Loucy (cell line): Measurements from ENCODE around the gene SOD2.
A peak's percentile ranks its signal among the peaks of the same experiment; 100 is the strongest.

Experiments used
- H2AFZ ChIP-seq: fragments of 200-600 bp; sonication (generic); 2 replicates; pipeline ENCODE4 v1.6.0; 2016; ENCODE audit warnings: antibody characterized with exemption, mild to moderate bottlenecking, low read length, moderate library complexity
- H3F3A ChIP-seq: fragments of 200-600 bp; 2 replicates; pipeline ENCODE4 v1.6.0; 2016; ENCODE audit warnings: antibody characterized with exemption, low read depth, mild to moderate bottlenecking
- H3K27me3 ChIP-seq: fragments of 200-600 bp; sonication (generic); 2 replicates; pipeline ENCODE4 v1.6.1; 2014; ENCODE audit warnings: low read length, mild to moderate bottlenecking; ENCODE audit not compliant: insufficient read depth, poor library complexity, severe bottlenecking
- H3K36me3 ChIP-seq: fragments of 200-600 bp; sonication (generic); 2 replicates; pipeline ENCODE4 v1.6.1; 2016; ENCODE audit warnings: low read length; ENCODE audit not compliant: insufficient read depth
- H3K4me1 ChIP-seq: fragments of 200-600 bp; sonication (generic); 2 replicates; pipeline ENCODE4 v1.5.1; 2014; ENCODE audit warnings: low read length, mild to moderate bottlenecking; ENCODE audit not compliant: insufficient read depth, poor library complexity, severe bottlenecking
- H3K4me2 ChIP-seq: fragments of 200-600 bp; sonication (generic); 2 replicates; pipeline ENCODE4 v1.6.0; 2014; ENCODE audit warnings: antibody characterized with exemption, low read length, low read depth, mild to moderate bottlenecking; ENCODE audit not compliant: poor library complexity, severe bottlenecking
- H3K4me3 ChIP-seq: fragments of 200-600 bp; sonication (generic); 2 replicates; pipeline ENCODE4 v1.5.1; 2014; ENCODE audit warnings: low read length, mild to moderate bottlenecking, mixed read lengths; ENCODE audit not compliant: poor library complexity, severe bottlenecking
- H3K79me2 ChIP-seq: fragments of 200-600 bp; sonication (generic); 2 replicates; pipeline ENCODE4 v1.6.1; 2014; ENCODE audit warnings: low read length; ENCODE audit not compliant: insufficient read depth
- H3K9ac ChIP-seq: fragments of 200-600 bp; sonication (generic); 2 replicates; pipeline ENCODE4 v1.6.0; 2014; ENCODE audit warnings: mild to moderate bottlenecking, low read depth, low read length, moderate library complexity; ENCODE audit not compliant: poor library complexity, severe bottlenecking
- H3K9me2 ChIP-seq: fragments of 200-600 bp; sonication (generic); replicated peaks from 2 replicates; pipeline ENCODE4 v1.6.1; 2016; ENCODE audit warnings: low read depth, low read length, mixed read lengths
- H3K9me3 ChIP-seq: fragments of 200-600 bp; sonication (generic); 2 replicates; pipeline ENCODE4 v1.6.1; 2014; ENCODE audit warnings: mild to moderate bottlenecking, antibody characterized with exemption, low read length, low read depth; ENCODE audit not compliant: insufficient read depth
- H4K20me1 ChIP-seq: fragments of 200-600 bp; sonication (generic); 2 replicates; pipeline ENCODE4 v1.6.0; 2014; ENCODE audit warnings: antibody characterized with exemption, low read length, mild to moderate bottlenecking; ENCODE audit not compliant: insufficient read depth, poor library complexity, severe bottlenecking
- CTCF ChIP-seq: fragments of 200-600 bp; sonication (generic); conservative IDR thresholded peaks from 2 replicates; pipeline ENCODE4 v1.5.1; 2014; ENCODE audit warnings: mild to moderate bottlenecking, antibody characterized with exemption, low read length
- EZH2phosphoT487 ChIP-seq: fragments of 200-600 bp; IDR thresholded peaks from 2 replicates; pipeline ENCODE4 v1.6.1; 2018; ENCODE audit warnings: antibody characterized with exemption, mild to moderate bottlenecking, moderate library complexity, borderline replicate concordance

Gene SOD2

GRCh38 chr6:159688266-159688905 lies 4.7 kb downstream of the SOD2 start:
- Histone ChIP-seq H4K20me1 (peaks cover 12% of the 10 kb centered on the region), H3K9ac (peak overlapping the region; percentile 66), H2AFZ (no peak overlapping the region), H3K79me2 (peaks cover 64% of the 10 kb centered on the region), H3K9me3 (no peaks in the 10 kb centered on the region), H3K36me3 (peaks cover 7% of the 10 kb centered on the region; the same call in 1 of the 2 replicates), H3K4me3 (peak overlapping the region; percentile 52), H3K4me2 (peak overlapping the region; percentile 78), H3F3A (peaks cover 10% of the 10 kb centered on the region; the same call in 1 of the 2 replicates), H3K9me2 (no peaks in the 10 kb centered on the region), H3K4me1 (peaks cover 51% of the 10 kb centered on the region), H3K27me3 (no peaks in the 10 kb centered on the region)
- no peak for TF ChIP-seq EZH2phosphoT487

GRCh38 chr6:159687341-159687740 lies 5.7 kb downstream of the SOD2 start:
- H2AFZ ChIP-seq, result peak overlapping the region; percentile 49; the same call in 1 of the 2 replicates
- H3K27me3 ChIP-seq, result no peaks in the 10 kb centered on the region
- peaks cover 7% of the 10 kb centered on the region; the same call in 1 of the 2 replicates for H3K36me3 ChIP-seq
- peaks cover 57% of the 10 kb centered on the region for H3K4me1 ChIP-seq
- H4K20me1 ChIP-seq, result peaks cover 10% of the 10 kb centered on the region
- H3K4me3 ChIP-seq, result peak overlapping the region; percentile 52
- H3K9ac ChIP-seq, result peak overlapping the region; percentile 66
- H3K9me2 ChIP-seq, result no peaks in the 10 kb centered on the region
- H3K4me2 ChIP-seq, result peak overlapping the region; percentile 78
- peaks cover 10% of the 10 kb centered on the region; the same call in 1 of the 2 replicates for H3F3A ChIP-seq
- H3K9me3 ChIP-seq, result no peaks in the 10 kb centered on the region
- H3K79me2 ChIP-seq, result peaks cover 58% of the 10 kb centered on the region
- TF ChIP-seq EZH2phosphoT487 (no peak), CTCF (peak; percentile 26; the same call in 1 of the 2 replicates)

- Histone ChIP-seq H3K79me2 (peaks cover 51% of the 10 kb centered on the region), H3K9me2 (no peaks in the 10 kb centered on the region), H2AFZ (peak overlapping the region; percentile 49; the same call in 1 of the 2 replicates), H3K9me3 (no peaks in the 10 kb centered on the region), H3F3A (peaks cover 10% of the 10 kb centered on the region; the same call in 1 of the 2 replicates), H3K4me3 (peak overlapping the region; percentile 52), H3K9ac (peak overlapping the region; percentile 66), H3K36me3 (peaks cover 7% of the 10 kb centered on the region; the same call in 1 of the 2 replicates), H3K4me2 (peak overlapping the region; percentile 78), H3K27me3 (no peaks in the 10 kb centered on the region), H4K20me1 (peaks cover 4% of the 10 kb centered on the region), H3K4me1 (peaks cover 57% of the 10 kb centered on the region)
- TF ChIP-seq EZH2phosphoT487 (no peak), CTCF (no peak)
These were observed 6.3 kb downstream of the SOD2 start for GRCh38 chr6:159686703-159687102.
